ENCODE data around the gene CSMD2.

- TF ChIP-seq CTCF (IDR thresholded peaks at IDR 0.05) (no peak), POLR2A (IDR thresholded peaks at IDR 0.05) (no peak)
Observed at GRCh38 chr1:33872683-33873082, 292.3 kb downstream of the CSMD2 start.
